Stimulated activated naive B cell treated with anti-CD40 and anti-IgM and Interleukin-4, amounts not matched to agents 10 μg/mL and 1 μg/mL and 100 μg/mL, for 72 hours (primary cell): ENCODE data around the gene ADORA1.

Experiments used
- ATAC-seq, 2 donors: fragments of 150-1000 bp; cut with Tn5 transposase; replicated peaks; 2 replicates each; pipeline ENCODE4 v1.10.0; 2021; ENCODE audit warnings: moderate library complexity in 1 of 2
- DNase-seq: peaks from one replicate; pipeline ENCODE4 v3.0.0; 2021
- H3K27ac Mint-ChIP-seq: one replicate; pipeline ENCODE4 v1.8.0; 2022; ENCODE audit warnings: mild to moderate bottlenecking, mixed read lengths
- H3K27me3 Mint-ChIP-seq, 2 donors: one replicate each; pipeline ENCODE4 v1.8.0; 2022; ENCODE audit warnings: mixed read lengths in 2 of 2
- H3K36me3 Mint-ChIP-seq, 2 donors: one replicate each; pipeline ENCODE4 v1.8.0; 2022; ENCODE audit warnings: mixed read lengths in 2 of 2, mild to moderate bottlenecking in 1 of 2
- H3K4me1 Mint-ChIP-seq, 2 donors: one replicate each; pipeline ENCODE4 v1.8.0; 2022; ENCODE audit warnings: mixed read lengths in 2 of 2, mild to moderate bottlenecking in 1 of 2
- H3K4me3 Mint-ChIP-seq, 2 donors: one replicate each; pipeline ENCODE4 v1.8.0; 2022; ENCODE audit warnings: mild to moderate bottlenecking in 2 of 2, mixed read lengths in 2 of 2, moderate library complexity in 1 of 2
- H3K9me3 Mint-ChIP-seq, 2 donors: one replicate each; pipeline ENCODE4 v1.8.0; 2022; ENCODE audit warnings: mixed read lengths in 2 of 2, mild to moderate bottlenecking in 1 of 2

ADORA1 gene

GRCh38 chr1:203148127-203148526 is 20.6 kb downstream of the ADORA1 start:
- Mint-ChIP-seq H3K4me3 (no peak overlapping the region), H3K27ac (no peak overlapping the region)
- ATAC-seq: no peak

DNA sequence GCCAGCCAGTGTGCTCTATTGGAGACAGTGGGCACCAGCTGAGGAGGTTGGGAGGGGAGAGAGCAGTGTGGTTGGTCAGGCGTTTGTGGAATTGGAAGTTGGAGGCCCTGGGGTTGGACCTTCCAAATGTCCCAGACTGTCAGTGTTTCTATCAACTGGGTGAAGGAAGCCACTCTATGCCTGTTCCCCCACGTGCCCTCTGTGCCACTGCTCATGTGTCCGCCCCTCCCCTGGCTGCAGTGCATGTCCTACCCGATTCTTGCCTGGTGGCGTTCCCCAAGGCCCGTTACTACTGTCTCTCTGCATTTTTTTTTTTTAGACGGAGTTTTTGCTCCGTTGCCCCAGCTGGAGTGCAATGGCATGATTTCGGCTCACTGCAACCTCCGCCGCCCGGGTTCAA is 21.1 kb downstream of the ADORA1 start:
- peaks cover 0 to 3% of the 10 kb centered on the region in 2 donors for H3K4me1 Mint-ChIP-seq
- DNase-seq (no peak), ATAC-seq (no peak)
- no peaks in the 10 kb centered on the region for H3K36me3 Mint-ChIP-seq
- H3K27me3 Mint-ChIP-seq: no peaks in the 10 kb centered on the region
- no peak overlapping the region for H3K27ac Mint-ChIP-seq
- H3K9me3 Mint-ChIP-seq: peaks cover under 1 to 1% of the 10 kb centered on the region in 2 donors
- no peak overlapping the region for H3K4me3 Mint-ChIP-seq

More at GRCh38 chr1:203148127-203148526, 20.6 kb downstream of the ADORA1 start:
- no peak for DNase-seq
- Mint-ChIP-seq H3K4me1 (peaks cover 0 to 3% of the 10 kb centered on the region in 2 donors), H3K27me3 (no peaks in the 10 kb centered on the region), H3K9me3 (peaks cover 2 to 3% of the 10 kb centered on the region in 2 donors), H3K36me3 (no peaks in the 10 kb centered on the region)

DNA sequence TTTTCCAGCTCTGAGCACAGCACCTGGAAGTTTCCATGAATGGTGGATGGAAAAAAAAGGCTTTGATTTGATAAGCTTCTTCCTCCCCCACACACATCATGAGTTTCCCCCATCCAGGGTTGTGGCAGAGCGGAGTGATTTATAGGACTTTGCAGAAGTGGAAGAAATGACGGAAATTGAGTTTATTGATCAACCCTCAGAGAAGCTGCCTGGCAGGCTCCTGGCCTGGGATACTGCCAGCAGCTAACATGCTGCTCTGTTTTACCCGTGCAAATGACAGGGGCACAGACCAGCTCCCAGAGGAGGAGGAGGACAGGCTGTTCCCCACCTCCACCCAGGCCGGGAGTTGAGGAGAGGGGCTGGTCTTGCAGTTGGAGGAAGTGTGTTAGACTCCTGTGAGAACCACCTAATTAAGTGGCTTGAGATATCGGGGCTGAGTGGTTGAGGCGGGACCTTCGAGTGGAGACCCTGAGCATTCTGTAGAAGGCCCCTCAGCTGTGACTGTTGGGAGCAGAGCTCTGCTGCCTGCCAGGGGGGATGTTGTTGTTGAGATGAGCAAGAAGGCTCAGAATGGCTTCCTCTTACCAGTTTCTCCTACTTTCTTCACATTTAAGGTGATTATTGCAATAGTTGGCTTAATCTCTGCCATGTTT is 21.8 kb downstream of the ADORA1 start:
- H3K9me3 Mint-ChIP-seq: no peaks in the 10 kb centered on the region
- no peaks in the 10 kb centered on the region for H3K36me3 Mint-ChIP-seq
- H3K27me3 Mint-ChIP-seq: no peaks in the 10 kb centered on the region
- no peak overlapping the region for H3K27ac Mint-ChIP-seq
- no peak overlapping the region for H3K4me3 Mint-ChIP-seq
- ATAC-seq (no peak), DNase-seq (no peak)
- H3K4me1 Mint-ChIP-seq: peaks cover 0 to 3% of the 10 kb centered on the region in 2 donors

DNA sequence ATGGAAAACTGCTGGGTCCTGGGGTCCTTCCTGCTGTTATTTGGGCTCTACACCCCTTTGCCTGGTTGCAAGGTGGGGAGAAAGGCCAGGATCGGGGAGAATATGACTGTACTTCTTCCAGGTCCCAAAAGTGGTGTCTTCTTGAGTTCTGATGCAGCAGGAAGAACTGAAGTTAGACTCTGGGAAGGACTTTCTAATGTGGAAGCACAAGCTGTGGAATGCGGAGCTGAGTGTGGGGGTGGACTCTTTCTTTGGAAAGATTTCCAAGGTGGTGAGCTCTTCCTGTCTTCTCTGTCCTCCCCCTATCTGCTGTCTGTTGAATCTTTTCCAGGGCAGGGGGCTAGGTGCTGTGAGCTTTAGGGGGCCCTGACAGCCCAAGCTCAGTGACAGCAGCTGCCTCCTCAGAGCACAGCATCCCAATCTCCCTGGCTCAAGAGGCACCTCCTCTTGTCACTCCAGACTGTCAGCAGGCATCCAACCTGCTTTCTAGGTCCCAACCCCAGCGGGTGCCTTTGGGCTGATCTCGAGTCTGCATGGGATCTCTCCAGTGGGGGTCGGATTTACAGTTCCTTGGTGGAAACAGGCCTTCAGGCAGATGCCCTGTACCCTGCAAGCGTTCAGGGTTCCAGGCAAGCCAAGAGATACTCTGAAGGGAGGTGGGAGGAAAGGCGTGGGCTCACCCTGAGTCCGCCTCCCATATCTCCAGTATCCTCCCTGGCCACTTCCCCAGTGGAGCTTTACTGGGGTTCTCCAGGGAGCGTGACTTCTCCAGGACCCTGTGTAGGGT is 23.2 kb downstream of the ADORA1 start:
- Mint-ChIP-seq H3K4me3 (no peak overlapping the region), H3K4me1 (peaks cover 0 to 3% of the 10 kb centered on the region in 2 donors), H3K27me3 (no peaks in the 10 kb centered on the region), H3K9me3 (no peaks in the 10 kb centered on the region), H3K27ac (no peak overlapping the region), H3K36me3 (no peaks in the 10 kb centered on the region)
- ATAC-seq: no peak
- DNase-seq: no peak

GRCh38 chr1:203151362-203152157 is 24.0 kb downstream of the ADORA1 start:
- Mint-ChIP-seq H3K9me3 (no peaks in the 10 kb centered on the region), H3K27me3 (no peaks in the 10 kb centered on the region), H3K4me3 (no peak overlapping the region), H3K27ac (no peak overlapping the region), H3K4me1 (peaks cover 0 to 3% of the 10 kb centered on the region in 2 donors), H3K36me3 (no peaks in the 10 kb centered on the region)
- ATAC-seq: no peak
- no peak for DNase-seq

DNA sequence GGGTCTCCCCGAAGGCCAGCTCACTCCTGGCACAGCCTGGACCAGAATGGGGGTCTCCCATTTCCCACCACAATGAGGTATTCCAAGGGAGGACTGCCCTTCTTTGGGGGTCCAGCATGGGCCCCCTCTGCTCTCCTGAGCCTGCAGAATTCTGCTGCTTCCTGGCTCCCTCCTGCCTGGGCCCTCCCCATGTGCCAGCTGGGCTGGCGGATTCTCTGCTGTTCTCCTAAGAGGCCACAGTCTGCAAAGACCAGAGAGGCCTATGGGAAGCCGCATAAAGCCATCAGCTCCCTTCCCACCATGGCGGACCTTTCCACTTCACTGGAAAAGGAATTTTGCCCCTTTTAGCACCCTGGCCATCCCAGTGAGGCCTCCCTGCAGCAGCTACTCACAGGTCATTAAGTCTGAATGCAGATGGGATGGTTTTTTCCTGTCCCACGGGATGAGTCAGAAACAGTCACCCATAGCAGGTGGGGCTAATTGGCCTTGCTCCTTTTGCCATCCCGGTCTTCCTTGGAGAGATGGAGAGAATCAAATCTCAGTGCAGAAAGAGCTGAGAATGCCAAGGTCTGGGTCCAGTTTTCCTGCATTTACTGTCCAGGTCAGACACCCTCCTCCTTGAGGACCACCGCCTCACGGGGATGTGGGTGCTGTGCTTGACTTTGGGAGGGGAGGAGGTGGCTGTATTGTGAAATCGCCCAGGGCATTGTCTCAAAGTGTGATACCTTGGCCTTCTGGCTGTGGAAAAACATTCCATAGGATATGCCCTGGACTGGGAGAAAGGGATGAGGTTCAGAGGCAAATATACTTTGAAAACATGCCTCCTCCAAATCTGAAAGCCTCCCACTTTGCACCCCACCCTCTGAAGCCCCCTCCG is 24.9 kb downstream of the ADORA1 start:
- no peaks in the 10 kb centered on the region for H3K9me3 Mint-ChIP-seq
- H3K27me3 Mint-ChIP-seq: no peaks in the 10 kb centered on the region
- H3K4me3 Mint-ChIP-seq: no peak overlapping the region
- H3K36me3 Mint-ChIP-seq: no peaks in the 10 kb centered on the region
- ATAC-seq: no peak
- peaks cover 0 to 3% of the 10 kb centered on the region in 2 donors for H3K4me1 Mint-ChIP-seq
- peak overlapping the region; percentile 14 for H3K27ac Mint-ChIP-seq
- DNase-seq: no peak

DNA sequence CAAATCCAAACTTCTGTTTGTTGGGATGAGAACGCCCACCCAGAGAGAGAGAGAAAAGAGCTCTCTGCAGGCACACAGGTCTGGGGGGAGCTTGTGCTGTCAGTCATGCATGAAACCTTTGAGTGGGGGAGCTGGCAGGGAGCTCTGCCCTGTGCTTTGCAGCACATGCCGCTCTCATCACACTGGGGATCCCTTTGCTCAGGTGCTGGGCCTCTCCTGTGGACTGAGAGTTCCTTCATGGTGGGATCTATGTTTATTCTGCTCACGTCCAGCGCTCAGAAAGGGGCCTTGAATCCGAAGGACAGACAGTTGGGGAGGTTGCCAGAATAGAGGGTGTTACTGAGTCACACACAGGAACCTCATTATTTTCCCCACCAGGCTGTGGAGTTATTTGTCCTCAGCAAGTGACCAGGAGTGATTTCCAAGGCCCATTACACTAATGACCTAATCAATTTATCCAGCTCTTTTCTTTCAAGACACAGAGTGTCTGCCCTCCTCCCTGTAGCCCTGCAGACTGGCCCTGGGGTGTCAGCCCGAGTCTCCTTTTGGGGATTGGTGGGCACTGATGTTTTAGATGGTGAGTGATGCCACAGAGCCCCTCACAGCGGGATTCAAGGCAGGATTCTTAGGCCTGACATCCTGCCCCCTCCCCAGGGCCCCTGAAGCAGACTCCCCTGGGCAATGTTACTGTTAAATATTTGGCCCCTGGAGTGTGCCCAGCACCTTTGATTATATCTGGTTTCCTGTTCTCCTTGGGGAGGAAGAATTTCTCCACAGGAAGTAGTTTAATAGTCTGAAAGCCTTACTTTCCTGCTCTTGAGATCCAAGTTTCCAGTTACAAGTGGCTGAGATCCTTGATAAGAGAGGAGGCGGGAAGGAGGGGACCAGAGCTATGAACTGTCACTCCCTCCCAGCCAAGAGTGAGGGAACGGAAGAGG is 25.8 kb downstream of the ADORA1 start:
- no peaks in the 10 kb centered on the region for H3K27me3 Mint-ChIP-seq
- no peak for DNase-seq
- no peaks in the 10 kb centered on the region for H3K36me3 Mint-ChIP-seq
- peaks cover 0 to under 1% of the 10 kb centered on the region in 2 donors for H3K9me3 Mint-ChIP-seq
- no peak overlapping the region for H3K27ac Mint-ChIP-seq
- peaks cover 0 to 3% of the 10 kb centered on the region in 2 donors for H3K4me1 Mint-ChIP-seq
- ATAC-seq: no peak
- H3K4me3 Mint-ChIP-seq: no peak overlapping the region

DNA sequence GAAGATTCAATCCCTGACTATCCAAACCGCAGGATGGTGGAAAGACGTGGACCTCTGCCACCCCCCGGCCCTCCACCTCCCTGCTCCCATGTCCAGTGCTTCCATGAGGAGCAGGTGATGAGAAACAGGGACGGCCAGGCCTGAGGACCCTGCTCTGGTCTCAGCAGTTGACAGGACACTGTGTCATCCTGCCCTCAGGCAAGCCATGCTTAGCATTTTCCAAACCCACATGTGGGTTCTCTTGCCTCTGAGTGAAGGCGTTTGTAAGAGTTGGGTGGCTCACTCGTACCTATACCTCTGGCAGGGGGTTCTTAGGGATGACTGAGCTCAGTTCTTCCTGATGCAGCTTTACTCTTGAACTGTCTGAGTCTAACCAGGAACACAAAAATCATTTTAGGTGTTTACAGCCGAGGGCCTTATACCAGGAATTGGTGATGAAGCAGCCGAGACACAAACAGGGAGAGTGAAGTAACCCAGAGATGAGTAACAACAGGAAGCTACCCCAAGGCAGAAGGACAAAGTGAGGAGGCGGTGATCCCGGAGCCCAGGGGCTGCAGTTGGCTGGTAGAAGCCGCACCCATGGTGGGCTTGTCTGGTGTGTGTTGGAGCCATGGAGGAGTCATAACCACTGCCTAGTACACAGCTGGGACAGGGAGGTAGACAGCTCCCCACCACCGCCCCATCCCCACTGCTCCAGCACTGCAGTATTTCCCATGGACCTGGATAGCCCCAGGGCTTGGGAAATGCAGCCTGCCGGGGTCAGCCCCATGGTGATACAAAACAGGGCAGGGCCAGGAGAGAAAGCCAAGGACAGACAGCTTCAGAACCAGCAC is 26.7 kb downstream of the ADORA1 start:
- peaks cover 0 to under 1% of the 10 kb centered on the region in 2 donors for H3K36me3 Mint-ChIP-seq
- H3K4me1 Mint-ChIP-seq: peaks cover 0 to 3% of the 10 kb centered on the region in 2 donors
- no peak for ATAC-seq
- H3K27ac Mint-ChIP-seq: no peak overlapping the region
- no peak for DNase-seq
- H3K4me3 Mint-ChIP-seq: no peak overlapping the region
- peaks cover 2 to 4% of the 10 kb centered on the region in 2 donors for H3K9me3 Mint-ChIP-seq
- H3K27me3 Mint-ChIP-seq: no peaks in the 10 kb centered on the region

DNA sequence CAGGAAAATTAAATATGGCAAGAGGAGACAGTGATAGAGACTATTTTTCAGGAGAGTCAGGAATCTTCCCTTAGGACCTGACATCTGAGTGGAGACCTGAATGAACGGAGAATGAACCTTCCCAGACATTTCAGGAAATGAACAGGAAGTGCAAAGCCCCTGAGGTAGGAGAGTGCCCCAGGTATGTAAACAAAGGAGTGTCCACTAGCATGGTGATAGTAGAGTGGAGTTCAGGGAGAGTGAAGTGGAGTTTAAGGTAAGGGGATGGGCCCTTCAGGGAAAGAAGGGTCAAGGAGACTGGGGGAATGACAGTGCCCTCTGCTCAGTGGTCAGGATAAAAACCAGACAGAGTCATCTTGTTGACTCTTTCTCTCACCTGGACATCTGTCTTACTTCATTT is 28.8 kb downstream of the ADORA1 start:
- Mint-ChIP-seq H3K27me3 (no peaks in the 10 kb centered on the region), H3K27ac (no peak overlapping the region), H3K36me3 (peaks cover 0 to 1% of the 10 kb centered on the region in 2 donors), H3K4me3 (no peak overlapping the region), H3K4me1 (no peaks in the 10 kb centered on the region), H3K9me3 (peaks cover 4 to 6% of the 10 kb centered on the region in 2 donors)
- DNase-seq: no peak
- no peak for ATAC-seq

- peaks cover 4 to 6% of the 10 kb centered on the region in 2 donors for H3K9me3 Mint-ChIP-seq
- peaks cover 0 to 9% of the 10 kb centered on the region in 2 donors for H3K27me3 Mint-ChIP-seq
Observed at GRCh38 chr1:203158423-203158822, 30.9 kb downstream of the ADORA1 start.

GRCh38 chr1:203158960-203159665 is 31.6 kb downstream of the ADORA1 start:
- no peak for DNase-seq
- H3K4me1 Mint-ChIP-seq: no peaks in the 10 kb centered on the region
- no peak overlapping the region for H3K27ac Mint-ChIP-seq
- peaks cover 0 to 9% of the 10 kb centered on the region in 2 donors for H3K27me3 Mint-ChIP-seq
- ATAC-seq: no peak
- no peak overlapping the region for H3K4me3 Mint-ChIP-seq
- peaks cover 4 to 6% of the 10 kb centered on the region in 2 donors for H3K9me3 Mint-ChIP-seq
- peaks cover 0 to 1% of the 10 kb centered on the region in 2 donors for H3K36me3 Mint-ChIP-seq

More at GRCh38 chr1:203158423-203158822, 30.9 kb downstream of the ADORA1 start:
- Mint-ChIP-seq H3K4me3 (no peak overlapping the region), H3K27ac (no peak overlapping the region), H3K4me1 (no peaks in the 10 kb centered on the region), H3K36me3 (peaks cover 0 to 1% of the 10 kb centered on the region in 2 donors)
- DNase-seq: no peak
- no peak for ATAC-seq

GRCh38 chr1:203159844-203160243 is 32.3 kb downstream of the ADORA1 start:
- Mint-ChIP-seq H3K4me1 (no peaks in the 10 kb centered on the region), H3K27me3 (peaks cover 0 to 15% of the 10 kb centered on the region in 2 donors), H3K4me3 (no peak overlapping the region), H3K36me3 (peaks cover 0 to 1% of the 10 kb centered on the region in 2 donors), H3K27ac (no peak overlapping the region), H3K9me3 (peaks cover 4 to 6% of the 10 kb centered on the region in 2 donors)
- DNase-seq: no peak
- no peak for ATAC-seq
